Activated B cell treated with CpG ODN at 0.5 μM for 24 hours (primary cell): ENCODE measurements around the gene COX17. TPM values are rescaled to one million over a fixed set of nuclear protein-coding genes. Genes with fewer than 3 reads are reported as not detected.
A peak's percentile ranks its signal among the peaks of the same experiment; 100 is the strongest.
"Not testable (repeated sequence)": the region's sequence is repeated elsewhere in the genome, so short reads cannot be mapped to it uniquely, and the experiment has no call there.

ENCODE experiments used
- ATAC-seq: fragments of 200-7000 bp; cut with Tn5 transposase; one replicate; pipeline ENCODE4 v1.10.0; 2021; ENCODE audit warnings: low read depth, mild to moderate bottlenecking, moderate library complexity
- CTCF ChIA-PET: fragments of 350-600 bp; sonication (Branson Sonifier 250); formaldehyde crosslinking; loops from one replicate; lab custom pipeline; 2021; ENCODE audit warnings: antibody characterized with exemption; lab: Charles Lee
- POLR2A ChIA-PET: fragments of 350-600 bp; sonication (Branson Sonifier 250); formaldehyde crosslinking; loops from one replicate; lab custom pipeline; 2021; ENCODE audit warnings: antibody characterized with exemption; lab: Charles Lee
- DNase-seq: peaks from one replicate; pipeline ENCODE4 v3.0.0; 2022
- H3K27ac Mint-ChIP-seq: one replicate; pipeline ENCODE4 v1.8.0; 2020; ENCODE audit warnings: mixed read lengths
- H3K27me3 Mint-ChIP-seq: one replicate; pipeline ENCODE4 v1.8.0; 2021; ENCODE audit warnings: mixed read lengths
- H3K36me3 Mint-ChIP-seq: one replicate; pipeline ENCODE4 v1.8.0; 2021; ENCODE audit warnings: low read depth, mixed read lengths
- H3K4me1 Mint-ChIP-seq: one replicate; pipeline ENCODE4 v1.8.0; 2021; ENCODE audit warnings: mixed read lengths
- H3K4me3 Mint-ChIP-seq: one replicate; pipeline ENCODE4 v1.8.0; 2020; ENCODE audit warnings: mild to moderate bottlenecking, mixed read lengths
- H3K9me3 Mint-ChIP-seq: one replicate; pipeline ENCODE4 v1.8.0; 2020; ENCODE audit warnings: mixed read lengths
- intact Hi-C: fragments of 100-400 bp; cut with micrococcal nuclease; formaldehyde crosslinking; loops from one replicate; pipeline ENCODE4 v1.15.1; 2024
- total RNA-seq: library from RNA; stranded (reverse); gene quantifications from 2 replicates; pipeline ENCODE4 v1.2.3, GENCODE V29; 2022
- TF ChIP-seq, protein P1 (sequence below): fragments of 200-600 bp; IDR thresholded peaks from one replicate; pipeline ENCODE4 v1.8.0; 2022; ENCODE audit warnings: antibody characterized with exemption, mild to moderate bottlenecking

The COX17 gene
- total RNA-seq, 1 donor from 2014 or later: 58.8 TPM

DNA sequence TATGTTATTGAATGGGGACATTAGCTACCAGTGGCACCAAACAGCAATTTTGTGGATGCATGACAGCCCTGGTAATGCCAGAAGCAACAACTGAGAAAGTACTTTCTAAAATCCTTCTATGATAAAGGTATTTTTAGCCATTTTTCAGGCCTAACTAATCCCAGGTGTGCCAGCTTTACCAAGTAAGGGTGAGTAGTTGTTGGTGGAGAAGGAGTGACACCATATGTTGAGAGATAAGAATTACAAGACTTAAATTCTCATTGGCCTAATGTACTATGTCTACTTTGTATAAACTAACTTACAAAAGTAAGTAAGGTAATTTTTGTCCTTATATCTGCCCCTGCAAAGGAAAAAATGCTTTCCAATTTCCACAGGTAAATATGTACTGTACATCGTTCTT is 4.1 kb upstream of the COX17 start:
- intact Hi-C loops: loop anchor here (1.0 to 5.0 kb wide), 10 partner anchors 16 to 799 kb away; partner anchors contain the start of genes TIMMDC1 and TMEM39A
- H3K4me1 Mint-ChIP-seq: peaks cover 12% of the 10 kb centered on the region
- H3K36me3 Mint-ChIP-seq: peaks cover 9% of the 10 kb centered on the region
- TF ChIP-seq, protein P1, sequence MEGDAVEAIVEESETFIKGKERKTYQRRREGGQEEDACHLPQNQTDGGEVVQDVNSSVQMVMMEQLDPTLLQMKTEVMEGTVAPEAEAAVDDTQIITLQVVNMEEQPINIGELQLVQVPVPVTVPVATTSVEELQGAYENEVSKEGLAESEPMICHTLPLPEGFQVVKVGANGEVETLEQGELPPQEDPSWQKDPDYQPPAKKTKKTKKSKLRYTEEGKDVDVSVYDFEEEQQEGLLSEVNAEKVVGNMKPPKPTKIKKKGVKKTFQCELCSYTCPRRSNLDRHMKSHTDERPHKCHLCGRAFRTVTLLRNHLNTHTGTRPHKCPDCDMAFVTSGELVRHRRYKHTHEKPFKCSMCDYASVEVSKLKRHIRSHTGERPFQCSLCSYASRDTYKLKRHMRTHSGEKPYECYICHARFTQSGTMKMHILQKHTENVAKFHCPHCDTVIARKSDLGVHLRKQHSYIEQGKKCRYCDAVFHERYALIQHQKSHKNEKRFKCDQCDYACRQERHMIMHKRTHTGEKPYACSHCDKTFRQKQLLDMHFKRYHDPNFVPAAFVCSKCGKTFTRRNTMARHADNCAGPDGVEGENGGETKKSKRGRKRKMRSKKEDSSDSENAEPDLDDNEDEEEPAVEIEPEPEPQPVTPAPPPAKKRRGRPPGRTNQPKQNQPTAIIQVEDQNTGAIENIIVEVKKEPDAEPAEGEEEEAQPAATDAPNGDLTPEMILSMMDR: no peak
- no peaks in the 10 kb centered on the region for H3K9me3 Mint-ChIP-seq
- CTCF ChIA-PET: interaction anchor here (0.7 to 4.6 kb wide), 42 partner anchors 8 to 798 kb away, joined by 3 to 47 read pairs (median 4); partner anchors contain the start of genes ARHGAP31, B4GALT4, CD80 and TEX55
- ATAC-seq (peak; percentile 32), DNase-seq (no peak)
- no peak overlapping the region for H3K4me3 Mint-ChIP-seq
- H3K27ac Mint-ChIP-seq: no peak overlapping the region
- H3K27me3 Mint-ChIP-seq: no peaks in the 10 kb centered on the region
- POLR2A ChIA-PET: interaction anchor here (0.5 to 2.1 kb wide), 6 partner anchors 101 to 440 kb away, joined by 3 to 8 read pairs (median 4); partner anchors contain the start of genes B4GALT4 and TIMMDC1

DNA sequence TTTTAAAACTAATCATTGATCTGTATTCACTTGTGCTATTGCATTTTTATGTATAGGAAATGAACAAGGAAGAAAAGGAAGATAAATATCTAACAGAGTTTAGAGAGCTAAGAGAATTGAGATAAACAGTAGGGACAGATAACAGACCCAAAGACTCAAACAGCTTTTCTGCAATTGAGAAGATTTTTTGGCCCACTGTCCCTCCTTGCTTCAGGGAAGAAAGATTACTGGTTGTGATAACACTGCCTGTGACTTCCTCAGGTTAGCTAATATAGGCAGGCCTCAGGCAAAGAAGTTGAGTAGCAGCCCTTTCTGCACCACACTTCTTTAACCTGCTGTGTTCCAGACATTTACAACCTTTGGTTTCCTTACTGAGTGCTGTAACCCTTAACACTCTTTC is 2.7 kb upstream of the COX17 start:
- no peak for ATAC-seq
- ChIA-PET POLR2A (interaction anchor here (1.5 to 2.1 kb wide), 2 partner anchors 182 to 328 kb away, joined by 4 to 8 read pairs; partner anchors contain the start of gene TIMMDC1), CTCF (interaction anchor here (0.7 to 4.6 kb wide), 13 partner anchors 11 to 797 kb away, joined by 3 to 47 read pairs (median 5); partner anchors contain the start of genes B4GALT4 and CD80)
- Mint-ChIP-seq H3K27ac (no peak overlapping the region), H3K4me1 (peaks cover 25% of the 10 kb centered on the region), H3K4me3 (no peak overlapping the region), H3K9me3 (no peaks in the 10 kb centered on the region), H3K27me3 (no peaks in the 10 kb centered on the region), H3K36me3 (peaks cover 22% of the 10 kb centered on the region)
- DNase-seq: no peak
- TF ChIP-seq, protein P1: no peak
- intact Hi-C loops: loop anchor here (2.0 to 5.0 kb wide), 3 partner anchors 327 to 1062 kb away; partner anchors contain the start of genes GTF2E1 and RABL3

DNA sequence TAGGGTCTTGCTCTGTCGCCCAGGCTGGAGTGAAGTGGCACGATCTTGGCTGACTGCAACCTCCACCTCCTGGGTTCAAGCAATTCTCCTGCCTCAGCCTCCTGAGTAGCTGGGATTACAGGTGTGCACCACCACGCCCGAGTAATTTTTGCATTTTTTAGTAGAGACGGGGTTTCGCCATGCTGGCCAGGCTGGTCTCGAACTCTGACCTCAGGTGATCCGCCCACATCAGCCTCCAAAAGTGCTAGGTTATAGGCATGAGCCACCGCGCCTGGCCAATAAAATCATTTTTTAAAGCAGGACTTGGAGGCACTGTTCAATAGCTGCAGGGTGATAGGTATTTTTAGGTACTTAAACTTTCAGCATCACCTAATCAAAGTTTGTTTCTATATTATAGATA is 1.0 kb upstream of the COX17 start:
- not testable (repeated sequence) for DNase-seq, H3K9me3 Mint-ChIP-seq, H3K27ac Mint-ChIP-seq, ATAC-seq, H3K4me3 Mint-ChIP-seq, H3K27me3 Mint-ChIP-seq
- H3K4me1 Mint-ChIP-seq: peaks cover 26% of the 10 kb centered on the region
- ChIA-PET POLR2A (interaction anchor here (1.5 to 2.5 kb wide), 3 partner anchors 23 to 417 kb away, joined by 4 to 23 read pairs (median 9); partner anchors contain the start of gene ADPRH), CTCF (interaction anchor here (4.6 kb wide), 1 partner anchor 795 kb away, joined by 47 read pairs; no protein-coding TSS in a partner anchor)
- intact Hi-C loops: loop anchor here (5.0 kb wide), 1 partner anchor 1064 kb away; the partner anchor contains the start of genes GTF2E1 and RABL3
- peaks cover 37% of the 10 kb centered on the region for H3K36me3 Mint-ChIP-seq

DNA sequence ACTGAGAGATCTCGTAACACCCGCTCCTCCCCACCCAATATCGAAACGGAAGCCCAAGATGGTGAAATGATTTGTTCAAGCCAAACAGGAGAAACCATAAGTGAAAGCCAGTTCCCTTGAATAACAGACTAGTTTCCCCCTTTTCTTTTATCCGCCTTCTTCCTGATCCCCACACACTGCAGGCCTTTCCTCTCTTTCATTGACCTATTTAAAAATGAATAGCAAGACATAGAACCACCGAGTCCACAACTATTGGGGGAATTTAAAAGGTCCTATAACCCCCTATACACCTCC is 382 bp upstream of the COX17 start:
- TF ChIP-seq, protein P1: no peak
- ATAC-seq: no peak
- H3K27me3 Mint-ChIP-seq: no peaks in the 10 kb centered on the region
- H3K4me3 Mint-ChIP-seq: peak overlapping the region; percentile 96
- intact Hi-C loops: loop anchor here (1.0 to 5.0 kb wide), 13 partner anchors 12 to 1065 kb away; partner anchors contain the start of genes GTF2E1, RABL3, TIMMDC1 and TMEM39A
- H3K27ac Mint-ChIP-seq: peak overlapping the region; percentile 98
- ChIA-PET CTCF (interaction anchor here (1.4 to 2.0 kb wide), 3 partner anchors 77 to 152 kb away, joined by 3 to 8 read pairs (median 5); partner anchors contain the start of gene CD80), POLR2A (interaction anchor here (0.7 to 2.8 kb wide), 20 partner anchors 20 to 418 kb away, joined by 3 to 28 read pairs (median 8); partner anchors contain the start of genes ADPRH, CD80, POGLUT1 and TIMMDC1)
- peaks cover 26% of the 10 kb centered on the region for H3K4me1 Mint-ChIP-seq
- peaks cover 44% of the 10 kb centered on the region for H3K36me3 Mint-ChIP-seq
- DNase-seq: no peak
- no peaks in the 10 kb centered on the region for H3K9me3 Mint-ChIP-seq

DNA sequence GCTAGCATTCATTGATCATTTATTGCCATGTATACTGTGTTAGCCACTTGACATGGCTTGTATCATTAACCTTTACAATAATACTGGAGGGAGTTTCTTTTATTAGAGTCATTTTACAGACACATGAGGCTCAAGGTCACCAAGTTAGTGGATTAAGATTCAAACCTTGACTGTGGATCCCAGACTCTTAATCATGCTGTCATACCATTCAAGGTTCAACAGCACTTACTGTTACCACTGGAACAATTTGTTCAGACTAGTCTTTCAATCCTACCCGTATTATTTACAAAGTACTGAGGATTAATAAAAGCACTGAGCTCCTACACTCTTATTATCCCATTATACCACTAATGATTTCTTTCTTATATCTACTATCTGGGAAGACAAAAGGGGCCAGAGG is 1.2 kb downstream of the COX17 start:
- H3K36me3 Mint-ChIP-seq: peaks cover 59% of the 10 kb centered on the region
- TF ChIP-seq, protein P1: no peak
- ATAC-seq (no peak), DNase-seq (no peak)
- peaks cover 28% of the 10 kb centered on the region for H3K4me1 Mint-ChIP-seq
- H3K4me3 Mint-ChIP-seq: peak overlapping the region; percentile 96
- ChIA-PET CTCF (interaction anchor here (1.4 to 2.0 kb wide), 3 partner anchors 48 to 151 kb away, joined by 3 to 8 read pairs (median 5); no protein-coding TSS in a partner anchor), POLR2A (interaction anchor here (0.5 to 2.8 kb wide), 20 partner anchors 11 to 213 kb away, joined by 3 to 28 read pairs (median 8); partner anchors contain the start of genes ADPRH, CD80, POGLUT1 and TIMMDC1)
- H3K27me3 Mint-ChIP-seq: no peaks in the 10 kb centered on the region
- H3K9me3 Mint-ChIP-seq: no peaks in the 10 kb centered on the region
- peak overlapping the region; percentile 94 for H3K27ac Mint-ChIP-seq
- intact Hi-C loops: loop anchor here (5.0 kb wide), 1 partner anchor 1066 kb away; the partner anchor contains the start of genes GTF2E1 and RABL3
